MM.1S (cell line): ENCODE measurements around the gene SERPINI1.

Experiments used
- CTCF ChIP-seq: fragments of 300-600 bp; sonication (generic); IDR thresholded peaks from 2 replicates; pipeline ENCODE4 v1.5.1; 2016; ENCODE audit warnings: antibody characterized with exemption, low read length, mixed read lengths
- EZH2 ChIP-seq: fragments of 300-600 bp; sonication (generic); optimal IDR thresholded peaks from 2 replicates; pipeline ENCODE3; 2017; ENCODE audit warnings: low read depth, mild to moderate bottlenecking, antibody characterized with exemption, low read length, mixed read lengths
- EZH2phosphoT487 ChIP-seq: fragments of 300-600 bp; sonication (generic); IDR thresholded peaks from 2 replicates; pipeline ENCODE4 v1.6.1; 2018; ENCODE audit warnings: antibody characterized with exemption, low read length

DNA sequence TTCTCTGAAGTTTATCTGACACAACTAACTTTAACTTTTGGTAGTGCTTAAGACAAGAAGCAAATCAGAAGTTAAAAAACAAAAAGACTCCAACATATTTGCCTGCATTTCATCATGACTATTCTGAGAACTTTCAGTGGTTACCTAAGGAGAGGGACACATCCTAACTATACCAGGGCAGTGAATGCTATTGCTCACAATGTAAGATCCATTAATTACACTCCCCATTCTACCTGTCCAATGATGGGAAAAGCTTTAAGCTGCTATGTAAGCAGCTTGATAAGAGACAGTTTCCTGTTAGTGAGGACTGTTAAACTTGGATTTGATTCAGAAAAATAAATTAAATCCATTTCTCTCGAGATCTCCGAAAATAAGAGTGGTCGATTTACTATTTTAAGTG is 37.5 kb downstream of the SERPINI1 start:
- TF ChIP-seq CTCF (no peak), EZH2 (no peak), EZH2phosphoT487 (no peak)
